22Rv1 (cell line): ENCODE results near the gene THADA.

Experiments used
- CTCF ChIP-seq: fragments of 450-650 bp; IDR thresholded peaks from 2 replicates; pipeline ENCODE4 v1.5.1; 2017; ENCODE audit warnings: mild to moderate bottlenecking
- ZFX ChIP-seq: fragments of 450-650 bp; IDR thresholded peaks from 2 replicates; pipeline ENCODE4 v1.6.1; 2017; ENCODE audit warnings: antibody characterized with exemption, borderline replicate concordance

- TF ChIP-seq CTCF: no peak
- no peak for TF ChIP-seq ZFX
Measured at GRCh38 chr2:43238176-43238575, 357.7 kb downstream of the THADA start.
